A673 (cell line): ENCODE data around the gene ADCY3.

Experiments
- CTCF ChIP-seq: fragments of 300-800, 200-600 bp; sonication (generic); conservative IDR thresholded peaks from 2 replicates; pipeline ENCODE4 v1.5.1; 2017; ENCODE audit warnings: low read depth, mild to moderate bottlenecking, antibody characterized with exemption, low read length, moderate library complexity, mixed read lengths
- EZH2 ChIP-seq: fragments of 200-600 bp; sonication (generic); IDR thresholded peaks from 2 replicates; pipeline ENCODE4 v1.6.1; 2017; ENCODE audit warnings: borderline replicate concordance, low read depth, mild to moderate bottlenecking, mixed read lengths, antibody characterized with exemption, low read length; ENCODE audit not compliant: poor library complexity, severe bottlenecking

- TF ChIP-seq CTCF: no peak
- TF ChIP-seq EZH2: no peak
These were observed 105.5 kb downstream of the ADCY3 start for GRCh38 chr2:24814516-24814915.
